ENCODE measurements around the gene SFTPA1.
"Not testable (repeated sequence)": the region's sequence is repeated elsewhere in the genome, so short reads cannot be mapped to it uniquely, and the experiment has no call there.

The SFTPA1 gene

GRCh38 chr10:79628083-79628482, 17.3 kb downstream of the SFTPA1 start:
- H4K20me1 ChIP-seq (ENCODE audit: insufficient read depth, low read length) = no peaks in the 10 kb centered on the region
- H3K27ac ChIP-seq (ENCODE audit: low read length) = no peak overlapping the region
- H3K79me2 ChIP-seq (ENCODE audit: low read length) = no peaks in the 10 kb centered on the region
- H3K4me2 ChIP-seq (ENCODE audit: low read depth, low read length) = no peak overlapping the region
- H3K4me3 ChIP-seq (ENCODE audit: low read length) = no peak overlapping the region
- H2AFZ ChIP-seq (ENCODE audit: low read length) = no peak overlapping the region
- no peaks in the 10 kb centered on the region for H3K4me1 ChIP-seq (ENCODE audit: low read length)
- H3K36me3 ChIP-seq (replicated peaks; ENCODE audit: insufficient read depth, low read length) = no peaks in the 10 kb centered on the region
- DNase-seq = no peak
- no peaks in the 10 kb centered on the region for H3K9me3 ChIP-seq (replicated peaks; ENCODE audit: insufficient read depth, low read length)
- no peak overlapping the region for H3K9ac ChIP-seq (ENCODE audit: low read length)
- no peaks in the 10 kb centered on the region for H3K27me3 ChIP-seq (replicated peaks; ENCODE audit: insufficient read depth, low read length)
- H3K9me2 ChIP-seq (replicated peaks; ENCODE audit: insufficient read depth, low read length) = no peaks in the 10 kb centered on the region
- H3F3A ChIP-seq (ENCODE audit: insufficient read depth, low read length) = no peaks in the 10 kb centered on the region
- no peak for TF ChIP-seq EZH2 (optimal IDR thresholded peaks at IDR 0.05; ENCODE audit: low read depth, low read length)
- no peak for TF ChIP-seq EZH2phosphoT487 (IDR thresholded peaks at IDR 0.05; ENCODE audit: low read length)
- no peak for TF ChIP-seq CTCF (IDR thresholded peaks at IDR 0.05; ENCODE audit: low read length)

GRCh38 chr10:79628988-79629954, 18.5 kb downstream of the SFTPA1 start:
- DNase-seq = no peak
- no peaks in the 10 kb centered on the region for H4K20me1 ChIP-seq (ENCODE audit: insufficient read depth, low read length)
- H3K36me3 ChIP-seq (replicated peaks; ENCODE audit: insufficient read depth, low read length) = no peaks in the 10 kb centered on the region
- H2AFZ ChIP-seq (ENCODE audit: low read length) = no peak overlapping the region
- no peak overlapping the region for H3K4me2 ChIP-seq (ENCODE audit: low read depth, low read length)
- H3F3A ChIP-seq (ENCODE audit: insufficient read depth, low read length) = no peaks in the 10 kb centered on the region
- H3K9me3 ChIP-seq (replicated peaks; ENCODE audit: insufficient read depth, low read length) = no peaks in the 10 kb centered on the region
- H3K9me2 ChIP-seq (replicated peaks; ENCODE audit: insufficient read depth, low read length) = no peaks in the 10 kb centered on the region
- H3K27me3 ChIP-seq (replicated peaks; ENCODE audit: insufficient read depth, low read length) = no peaks in the 10 kb centered on the region
- no peak overlapping the region for H3K9ac ChIP-seq (ENCODE audit: low read length)
- no peaks in the 10 kb centered on the region for H3K79me2 ChIP-seq (ENCODE audit: low read length)
- H3K27ac ChIP-seq (ENCODE audit: low read length) = no peak overlapping the region
- no peak for TF ChIP-seq EZH2 (optimal IDR thresholded peaks at IDR 0.05; ENCODE audit: low read depth, low read length)
- TF ChIP-seq EZH2phosphoT487 (IDR thresholded peaks at IDR 0.05; ENCODE audit: low read length) = no peak
- no peak for TF ChIP-seq CTCF (IDR thresholded peaks at IDR 0.05; ENCODE audit: low read length)
- no peak overlapping the region for H3K4me3 ChIP-seq (ENCODE audit: low read length)
- H3K4me1 ChIP-seq (ENCODE audit: low read length) = no peaks in the 10 kb centered on the region

- no peak for TF ChIP-seq EZH2 (optimal IDR thresholded peaks at IDR 0.05; ENCODE audit: low read depth, low read length)
- no peak for TF ChIP-seq CTCF (IDR thresholded peaks at IDR 0.05; ENCODE audit: low read length)
- no peak for TF ChIP-seq EZH2phosphoT487 (IDR thresholded peaks at IDR 0.05; ENCODE audit: low read length)
- Histone ChIP-seq H3K9me3 (replicated peaks; ENCODE audit: insufficient read depth, low read length) (no peaks in the 10 kb centered on the region), H3K36me3 (replicated peaks; ENCODE audit: insufficient read depth, low read length) (no peaks in the 10 kb centered on the region)
Observed at GRCh38 chr10:79629955-79630327, 19.2 kb downstream of the SFTPA1 start.

GRCh38 chr10:79636654-79637199, 26.0 kb downstream of the SFTPA1 start:
- DNase-seq; H3K79me2 ChIP-seq (ENCODE audit: low read length); H3F3A ChIP-seq (ENCODE audit: insufficient read depth, low read length): not testable (repeated sequence)

More at GRCh38 chr10:79629955-79630327, 19.2 kb downstream of the SFTPA1 start:
- H2AFZ ChIP-seq (ENCODE audit: low read length) = no peak overlapping the region
- no peaks in the 10 kb centered on the region for H4K20me1 ChIP-seq (ENCODE audit: insufficient read depth, low read length)
- H3K4me2 ChIP-seq (ENCODE audit: low read depth, low read length) = no peak overlapping the region
- H3K9ac ChIP-seq (ENCODE audit: low read length) = no peak overlapping the region
- H3F3A ChIP-seq (ENCODE audit: insufficient read depth, low read length) = no peaks in the 10 kb centered on the region
- no peak overlapping the region for H3K4me3 ChIP-seq (ENCODE audit: low read length)
- no peaks in the 10 kb centered on the region for H3K4me1 ChIP-seq (ENCODE audit: low read length)
- no peaks in the 10 kb centered on the region for H3K9me2 ChIP-seq (replicated peaks; ENCODE audit: insufficient read depth, low read length)
- H3K79me2 ChIP-seq (ENCODE audit: low read length) = no peaks in the 10 kb centered on the region
- no peak overlapping the region for H3K27ac ChIP-seq (ENCODE audit: low read length)
- no peak for DNase-seq
- no peaks in the 10 kb centered on the region for H3K27me3 ChIP-seq (replicated peaks; ENCODE audit: insufficient read depth, low read length)

More at GRCh38 chr10:79636654-79637199, 26.0 kb downstream of the SFTPA1 start:
- not testable (repeated sequence) for H3K9ac ChIP-seq (ENCODE audit: low read length); H3K9me2 ChIP-seq (replicated peaks; ENCODE audit: insufficient read depth, low read length); H4K20me1 ChIP-seq (ENCODE audit: insufficient read depth, low read length); H3K4me2 ChIP-seq (ENCODE audit: low read depth, low read length); H3K4me1 ChIP-seq (ENCODE audit: low read length); H2AFZ ChIP-seq (ENCODE audit: low read length); H3K27ac ChIP-seq (ENCODE audit: low read length); H3K36me3 ChIP-seq (replicated peaks; ENCODE audit: insufficient read depth, low read length); H3K9me3 ChIP-seq (replicated peaks; ENCODE audit: insufficient read depth, low read length); H3K27me3 ChIP-seq (replicated peaks; ENCODE audit: insufficient read depth, low read length); H3K4me3 ChIP-seq (ENCODE audit: low read length)
